ENCODE data around the gene RBM20. TPM values are rescaled to one million over a fixed set of nuclear protein-coding genes. Genes with fewer than 3 reads are reported as not detected.

The RBM20 gene
- total and polyA plus RNA-seq, 2 of the 13 experiments (the other 11 are each of a cell fraction or from before 2014, with no cell fraction given), result 0.02 to 0.22 TPM

DNA sequence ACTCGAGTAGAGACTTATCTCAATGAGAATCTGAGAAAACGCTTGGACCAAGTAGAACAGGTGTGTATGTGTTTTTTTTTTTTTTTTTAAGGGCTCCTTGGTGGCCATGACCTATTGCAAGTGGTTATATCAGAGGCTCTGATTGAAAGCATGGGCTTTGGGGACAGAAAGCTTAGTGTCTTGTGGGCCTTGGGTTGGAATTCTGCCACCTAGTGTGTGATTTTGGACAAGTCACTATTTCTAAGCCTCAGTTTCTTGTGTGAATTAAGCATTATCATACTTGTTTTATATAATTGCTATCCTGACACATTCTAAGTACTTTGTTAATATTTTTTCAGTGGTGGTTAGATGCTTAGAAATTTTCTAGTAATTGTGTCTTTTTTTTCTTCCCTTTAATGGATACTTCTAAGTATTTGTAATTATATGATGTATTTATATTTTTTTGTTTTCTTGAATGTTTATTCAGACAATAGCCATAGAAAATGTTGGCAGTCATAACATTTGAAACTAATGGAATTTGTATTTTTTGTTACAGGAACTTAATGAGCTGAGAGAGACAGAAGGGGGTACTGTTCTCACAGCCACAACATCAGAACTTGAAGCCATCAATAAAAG is 43.5 kb upstream of the RBM20 start:
- WGBS (ENCODE audit: low lambda C conversion rate), result 74% methylated on average over 2 of the region's 2 CpGs
- TF ChIP-seq ZNF446 (CRISPR knock-in tag; IDR thresholded peaks at IDR 0.05), result no peak
- TF ChIP-seq ZFP91 (CRISPR knock-in tag; IDR thresholded peaks at IDR 0.05; ENCODE audit: borderline replicate concordance), result no peak
- TF ChIP-seq CTCF (CRISPR knock-in tag; IDR thresholded peaks at IDR 0.05), result peak; percentile 54
- no peak for TF ChIP-seq ZBTB26 (CRISPR knock-in tag; IDR thresholded peaks at IDR 0.05; ENCODE audit: borderline replicate concordance)
- peak; percentile 33; the same call in 1 of the 2 replicates for TF ChIP-seq SMC3 (IDR thresholded peaks at IDR 0.05; ENCODE audit: low read length)
- no peak for TF ChIP-seq SIX1 (CRISPR knock-in tag; IDR thresholded peaks at IDR 0.05; ENCODE audit: borderline replicate concordance)
- peak; percentile 47 for TF ChIP-seq STAG1 (CRISPR knock-in tag; IDR thresholded peaks at IDR 0.05)
- TF ChIP-seq ZBTB44 (CRISPR knock-in tag; IDR thresholded peaks at IDR 0.05), result no peak
- no peak for TF ChIP-seq ZNF780A (CRISPR knock-in tag; IDR thresholded peaks at IDR 0.05)
- peak; percentile 62 for DNase-seq (ENCODE audit: low spot score)
- ATAC-seq, result peak; percentile 75
- Histone ChIP-seq H3K4me2 (ENCODE audit: low read depth, low read length) (no peak overlapping the region), H4K20me1 (ENCODE audit: insufficient read depth, low read length) (no peaks in the 10 kb centered on the region), H3K9me3 (ENCODE audit: low read length) (no peaks in the 10 kb centered on the region), H3K27me3 (ENCODE audit: control insufficient read depth in 1 of 2, insufficient read depth in 2 of 2, low read length in 2 of 2) (no peaks in the 10 kb centered on the region), H3K27ac (ENCODE audit: extremely low read length, insufficient read depth, low read length) (no peak overlapping the region), H3K4me3 (replicated peaks in 1 of 3; ENCODE audit: insufficient read depth in 1 of 3, low read depth in 2 of 3, low read length in 3 of 3) (no peak overlapping the region), H3K9ac (ENCODE audit: insufficient read depth, low read depth, low read length) (no peak overlapping the region), H3K4me1 (ENCODE audit: insufficient read depth, low read length) (no peaks in the 10 kb centered on the region), H3K79me2 (ENCODE audit: insufficient read depth, low read length) (no peaks in the 10 kb centered on the region), H2AFZ (ENCODE audit: low read length) (no peak overlapping the region), H3K36me3 (replicated peaks in 1 of 2; ENCODE audit: control insufficient read depth in 1 of 2, insufficient read depth in 2 of 2, low read length in 2 of 2) (peaks cover 2 to 40% of the 10 kb centered on the region in 2 experiments; a peak in 4 of 5 replicates)
- intact Hi-C loops (cut with micrococcal nuclease; ENCODE audit: unreplicated experiment) (loop anchor here (1.0 kb wide), 3 partner anchors 43 to 294 kb away; no protein-coding TSS in a partner anchor), in situ Hi-C loops (cut with HindIII; ENCODE audit: extremely low pct_ligation_motif_present, low pct_unique_long_range_greater_than_20kb) (loop anchor here (25.0 kb wide), 1 partner anchor 287 kb away; no protein-coding TSS in a partner anchor)
- ChIA-PET CTCF (ENCODE audit: low intra/inter-chr PET ratio, low total read pairs) (interaction anchor here (1.4 to 2.3 kb wide), 2 partner anchors 43 to 290 kb away, joined by 9 to 19 read pairs; no protein-coding TSS in a partner anchor), POLR2A (no interaction called here)
- FAIRE-seq, result peak; percentile 30
- no TSS peak for BruUV-seq (replicated peaks)
